GM19240 (cell line): Measurements from ENCODE around the gene PDE1A.
"Not testable (repeated sequence)": the region's sequence is repeated elsewhere in the genome, so short reads cannot be mapped to it uniquely, and the experiment has no call there.

Source experiments
- DNase-seq: peaks from one replicate; pipeline ENCODE4 v3.0.0; 2011; ENCODE audit warnings: low spot score; ENCODE audit not compliant: insufficient read length

Gene PDE1A

DNA sequence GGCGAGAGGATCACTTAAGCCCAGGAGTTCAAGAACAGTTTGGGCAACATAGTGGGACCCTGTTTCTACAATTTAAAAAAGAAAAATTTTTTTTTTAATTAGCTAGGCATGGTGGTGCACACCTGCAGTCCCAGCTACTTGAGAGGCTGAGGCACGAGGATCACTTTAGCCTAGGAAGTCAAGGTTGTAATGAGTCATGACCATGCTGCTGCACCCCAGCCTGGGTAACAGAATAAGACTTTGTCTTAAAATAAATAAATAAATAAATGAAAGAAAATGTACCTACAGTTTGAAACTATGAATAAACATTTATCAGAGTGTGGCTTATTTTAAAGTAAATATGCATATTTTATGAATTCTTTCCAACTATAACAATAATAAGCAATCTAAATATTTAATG is 16.7 kb downstream of the PDE1A start:
- DNase-seq: no peak

- DNase-seq: no peak
Observed at GRCh38 chr2:182406221-182406620, 20.6 kb downstream of the PDE1A start.

GRCh38 chr2:182404975-182405561 is 21.8 kb downstream of the PDE1A start:
- no peak for DNase-seq

GRCh38 chr2:182404092-182404491 is 22.7 kb downstream of the PDE1A start:
- DNase-seq: no peak

DNA sequence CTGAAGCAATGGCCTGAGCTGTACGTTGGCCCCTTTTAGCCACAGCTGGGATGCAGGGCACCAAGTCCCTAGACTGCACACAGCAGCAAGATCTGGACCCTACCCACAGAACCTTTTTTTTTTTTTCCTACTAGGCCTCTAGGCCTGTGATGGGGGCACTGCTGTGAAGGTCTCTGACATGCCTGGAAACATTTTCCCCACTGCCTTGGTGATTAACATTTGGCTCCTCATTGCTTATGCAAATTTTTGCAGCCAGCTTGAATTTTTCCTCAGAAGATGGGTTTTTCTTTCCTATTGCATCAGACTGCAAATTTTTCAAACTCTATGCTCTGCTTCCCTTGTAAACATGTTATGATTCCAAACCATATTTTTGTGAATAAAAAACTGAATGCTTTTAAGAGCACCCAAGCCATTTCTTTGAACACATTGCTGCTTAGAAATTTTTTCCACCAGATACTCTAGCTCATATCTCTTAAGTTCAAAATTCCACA is 33.5 kb downstream of the PDE1A start:
- no peak for DNase-seq

DNA sequence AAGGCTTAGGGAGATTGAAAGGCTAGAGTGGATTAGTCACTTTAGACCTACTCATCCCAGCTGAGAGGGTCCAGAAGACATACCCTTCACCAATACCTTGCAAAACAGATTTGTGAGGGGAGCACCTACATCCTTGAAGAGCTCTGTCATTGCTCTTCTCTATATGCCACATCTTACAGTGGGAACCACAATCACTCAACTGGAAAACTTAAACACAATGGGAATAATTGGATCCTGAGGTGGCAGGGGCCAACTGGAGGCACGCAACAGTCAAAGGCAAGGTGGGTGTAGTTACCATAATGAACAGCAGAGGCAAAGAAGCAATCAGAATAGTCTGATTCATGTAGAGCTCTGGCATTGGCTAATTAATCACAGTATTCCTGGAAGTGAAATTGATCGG is 35.4 kb downstream of the PDE1A start:
- DNase-seq: no peak

DNA sequence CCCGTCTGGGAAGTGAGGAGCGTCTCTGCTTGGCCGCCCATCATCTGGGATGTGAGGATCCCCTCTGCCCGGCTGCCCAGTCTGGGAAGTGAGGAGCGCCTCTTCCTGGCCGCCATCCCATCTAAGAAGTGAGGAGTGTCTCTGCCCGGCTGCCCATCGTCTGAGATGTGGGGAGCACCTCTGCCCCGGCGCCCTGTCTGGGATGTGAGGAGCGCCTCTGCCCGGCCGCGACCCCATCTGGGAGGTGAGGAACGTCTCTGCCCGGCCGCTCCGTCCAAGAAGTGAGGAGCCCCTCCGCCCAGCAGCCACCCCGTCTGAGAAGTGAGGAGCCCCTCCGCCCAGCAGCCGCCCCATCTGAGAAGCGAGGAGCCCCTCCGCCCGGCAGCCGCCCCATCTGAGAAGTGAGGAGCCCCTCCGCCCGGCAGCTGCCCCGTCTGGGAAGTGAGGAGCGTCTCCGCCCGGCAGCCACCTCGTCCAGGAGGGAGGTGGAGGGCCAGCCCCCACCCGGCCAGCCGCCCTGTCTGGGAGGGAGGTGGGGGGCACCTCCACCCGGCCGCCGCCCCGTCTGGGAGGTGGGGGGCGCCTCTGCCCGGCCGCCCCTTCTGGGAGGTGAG is 40.5 kb downstream of the PDE1A start:
- not testable (repeated sequence) for DNase-seq

DNA sequence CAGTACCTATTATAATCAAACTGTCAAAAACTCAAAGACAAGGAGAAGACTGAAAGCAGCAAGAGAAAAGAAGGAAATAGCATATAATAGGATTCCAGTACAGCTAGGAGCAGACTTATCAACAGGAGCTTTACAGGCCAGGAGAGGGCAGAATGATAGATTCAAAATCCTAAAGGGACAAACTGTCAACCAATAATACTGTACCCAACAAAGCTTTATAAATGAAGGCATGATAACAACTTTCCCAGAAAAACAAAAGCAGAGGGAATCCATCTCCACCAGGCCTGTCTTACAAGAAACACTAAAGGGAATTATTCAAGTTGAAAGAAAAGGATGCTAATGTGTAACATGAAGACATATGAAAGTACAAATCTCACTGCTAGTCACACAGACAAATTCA is 42.0 kb downstream of the PDE1A start:
- DNase-seq: no peak

GRCh38 chr2:182381225-182381624 is 45.6 kb downstream of the PDE1A start:
- no peak for DNase-seq

DNA sequence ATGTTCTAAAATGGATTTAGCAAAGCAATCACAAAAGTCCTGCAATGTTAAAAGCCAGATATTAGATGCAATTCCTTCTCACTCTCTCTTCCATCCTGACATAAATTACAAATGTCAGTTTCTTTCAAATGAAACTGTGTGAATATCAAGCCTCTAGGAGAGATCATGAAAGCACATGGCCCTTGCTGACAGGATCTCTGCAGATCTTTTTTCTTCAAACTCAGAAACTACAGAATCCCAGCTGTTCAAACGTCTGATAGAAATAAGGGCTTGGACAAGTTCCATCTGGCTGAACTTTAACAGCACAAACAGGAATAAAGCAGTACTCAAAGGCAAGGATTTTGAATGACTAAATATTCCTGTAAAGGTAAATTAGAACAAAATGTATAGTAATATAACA is 47.6 kb downstream of the PDE1A start:
- no peak for DNase-seq

DNA sequence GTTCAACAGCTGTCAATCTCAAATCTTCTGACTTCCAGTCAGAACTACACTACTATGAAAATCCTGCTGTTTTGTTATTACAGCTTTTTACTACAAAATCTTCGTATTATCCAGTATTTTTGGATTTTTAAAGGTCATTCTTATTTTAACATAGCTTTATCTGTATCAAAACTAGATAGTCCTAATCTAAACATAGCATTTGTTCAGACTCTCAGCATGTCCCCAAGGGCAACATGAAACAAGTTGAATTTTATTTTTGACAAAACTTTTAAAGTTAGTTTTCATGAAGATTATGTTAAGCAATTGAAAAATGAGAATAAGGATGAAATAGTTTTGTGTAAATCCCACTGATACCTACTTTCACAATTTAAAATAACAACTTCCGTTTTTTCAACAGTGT is 48.1 kb downstream of the PDE1A start:
- no peak for DNase-seq

DNA sequence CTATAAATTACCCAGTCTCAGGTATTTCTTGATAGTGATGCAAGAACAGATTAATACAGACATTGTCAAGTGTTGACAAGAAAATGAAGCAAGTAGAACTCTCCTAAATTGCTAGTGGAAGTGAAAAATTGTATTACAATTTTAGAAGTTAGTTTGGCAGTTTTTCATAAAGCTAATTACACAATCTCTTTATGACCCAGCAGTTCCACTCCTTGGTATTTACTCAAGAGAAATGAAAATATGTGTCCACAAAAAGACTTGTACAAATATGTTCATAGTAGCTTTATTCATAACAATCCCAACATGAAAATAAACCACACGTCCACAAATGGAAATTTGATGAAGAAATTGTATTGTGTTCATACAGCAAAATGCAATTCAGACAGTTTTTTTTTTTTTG is 49.4 kb downstream of the PDE1A start:
- DNase-seq: no peak

GRCh38 chr2:182375862-182376261 is 51.0 kb downstream of the PDE1A start:
- no peak for DNase-seq

DNA sequence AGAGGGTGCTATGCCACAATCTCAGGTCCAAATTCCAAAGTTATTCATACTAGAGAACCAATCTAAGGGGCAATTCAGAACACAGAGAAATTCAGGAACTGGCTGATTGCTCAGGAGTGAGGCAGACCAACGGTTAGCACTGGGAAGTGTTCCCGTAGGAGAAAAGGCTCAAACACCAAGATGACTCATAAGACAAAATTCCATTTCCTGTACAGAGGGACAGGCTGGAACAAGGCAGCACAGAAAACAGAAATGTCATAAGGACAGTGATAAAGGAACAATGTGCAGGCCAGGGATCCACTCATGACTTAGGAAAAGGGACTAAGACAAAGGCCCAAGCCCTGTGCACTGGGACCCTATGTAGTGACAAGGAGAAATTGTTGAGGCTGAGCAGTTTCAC is 54.2 kb downstream of the PDE1A start:
- no peak for DNase-seq

GRCh38 chr2:182368996-182369395 is 57.8 kb downstream of the PDE1A start:
- DNase-seq: no peak

DNA sequence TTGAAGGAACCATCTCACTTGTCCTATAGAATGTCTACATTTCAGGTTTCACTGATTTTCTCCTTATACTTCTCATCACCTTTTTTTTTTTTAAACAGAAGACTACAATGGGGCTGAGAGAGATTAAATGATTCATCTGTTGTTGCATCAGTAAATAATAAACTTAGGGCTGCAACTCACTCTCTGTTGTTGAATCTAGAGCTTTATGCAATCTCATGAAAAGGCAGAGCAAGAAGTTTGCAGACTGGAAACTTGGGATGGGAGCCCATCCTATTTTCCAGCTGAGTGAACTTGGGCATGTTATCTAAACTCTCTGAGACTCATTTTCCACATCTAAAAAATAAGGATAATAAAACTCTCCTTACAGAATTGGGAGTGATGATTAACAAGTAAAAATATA is 58.4 kb downstream of the PDE1A start:
- no peak for DNase-seq

DNA sequence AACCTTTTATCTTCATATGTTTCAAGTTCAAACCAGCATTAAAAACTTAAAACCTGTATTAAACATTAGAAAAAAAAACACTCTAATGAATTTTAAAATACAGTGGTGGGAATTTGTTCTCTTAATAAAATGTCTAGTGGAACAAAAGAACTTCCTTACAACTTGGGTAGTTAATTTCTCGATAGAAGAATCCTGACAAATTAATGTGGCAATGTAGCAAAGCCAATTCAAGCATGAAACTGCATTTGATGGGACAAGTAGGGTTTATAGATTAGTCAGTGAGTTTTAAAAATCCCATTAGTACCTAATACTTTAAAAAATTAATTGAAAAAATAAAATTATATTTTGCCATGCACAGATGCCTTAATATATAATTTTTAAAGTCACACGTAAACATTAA is 59.4 kb downstream of the PDE1A start:
- no peak for DNase-seq

GRCh38 chr2:182366628-182367027 is 60.2 kb downstream of the PDE1A start:
- DNase-seq: no peak

DNA sequence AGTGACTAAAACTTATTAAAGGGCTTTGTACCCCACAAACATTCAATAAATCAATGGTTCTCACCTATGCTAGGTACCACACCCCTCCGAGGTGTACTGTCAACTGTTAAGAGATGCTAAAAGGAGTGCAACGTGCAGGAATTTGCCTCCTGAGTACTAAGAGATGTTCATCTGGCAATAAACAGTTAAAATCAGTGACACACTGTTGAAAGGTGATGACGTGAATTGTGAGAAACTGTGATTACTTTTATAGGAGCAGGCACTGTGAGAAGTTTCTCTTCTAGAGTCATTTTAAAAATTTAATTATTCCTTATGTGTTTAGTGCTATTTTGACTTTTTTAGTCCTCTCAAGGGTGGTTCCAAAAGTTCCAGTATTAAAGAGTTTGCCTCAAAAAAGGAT is 61.0 kb downstream of the PDE1A start:
- no peak for DNase-seq

GRCh38 chr2:182361477-182361876 is 65.4 kb downstream of the PDE1A start:
- no peak for DNase-seq

- no peak for DNase-seq
Observed at GRCh38 chr2:182360663-182361260, 66.1 kb downstream of the PDE1A start.

GRCh38 chr2:182359990-182360662 is 66.7 kb downstream of the PDE1A start:
- no peak for DNase-seq
